SH-SY5Y (cell line): ENCODE results near the gene NAA25.

Experiments
- GATA2 ChIP-seq: IDR thresholded peaks from 2 replicates; pipeline ENCODE4 v1.6.1; 2011; ENCODE audit warnings: mild to moderate bottlenecking, low read depth, low read length
- GATA3 ChIP-seq: IDR thresholded peaks from 2 replicates; pipeline ENCODE4 v1.6.1; 2011; ENCODE audit warnings: low read depth, mild to moderate bottlenecking, low read length, moderate library complexity

- TF ChIP-seq GATA3, result no peak
- TF ChIP-seq GATA2, result no peak
Measured at GRCh38 chr12:111991535-111991934, 117.0 kb downstream of the NAA25 start.
